Esophagus muscularis mucosa (tissue), 4 donors: ENCODE measurements around the gene OGDH. TPM values are rescaled to one million over a fixed set of nuclear protein-coding genes. Genes with fewer than 3 reads are reported as not detected.

Experiments
- DNase-seq: peaks from one replicate; pipeline ENCODE4 v3.0.0-alpha.2; 2017; ENCODE audit errors: extremely low spot score
- H3K27ac ChIP-seq, 4 donors: fragments of 200-600 bp; sonication (generic); replicated peaks in 1 of 4; 1 replicate in 3 of 4; 2 replicates in 1 of 4; pipeline ENCODE4 v1.5.1; 2016 to 2019; ENCODE audit warnings: mild to moderate bottlenecking in 1 of 4
- H3K27me3 ChIP-seq, 4 donors: fragments of 200-600 bp; sonication (generic); one replicate each; pipeline versions ENCODE4 v1.5.1 to v1.6.0; 2016 to 2019
- H3K36me3 ChIP-seq, 4 donors: fragments of 200-600 bp; sonication (generic); one replicate each; pipeline ENCODE4 v1.5.1; 2016 to 2019
- H3K4me1 ChIP-seq, 4 donors: fragments of 200-600 bp; sonication (generic); one replicate each; pipeline ENCODE4 v1.5.1; 2016 to 2019
- H3K4me3 ChIP-seq, 4 donors: fragments of 200-600 bp; sonication (generic); 1 replicate in 2 of 4; 2 replicates in 2 of 4; pipeline ENCODE4 v1.5.1; 2016 to 2019; ENCODE audit warnings: mild to moderate bottlenecking in 4 of 4, moderate library complexity in 1 of 4
- H3K9me3 ChIP-seq, 4 donors: fragments of 200-600 bp; sonication (generic); 1 replicate in 3 of 4; 2 replicates in 1 of 4; pipeline ENCODE4 v1.5.1; 2016 to 2019
- CTCF ChIP-seq, 3 experiments: fragments of 200-600 bp in 2 of 3; fragments of 450-650 bp in 1 of 3; sonication (generic) in 2 of 3; IDR thresholded peaks; one replicate each; pipeline ENCODE4 v1.5.1; 2017 to 2019; ENCODE audit warnings: antibody characterized with exemption in 3 of 3, mild to moderate bottlenecking in 2 of 3, moderate library complexity in 1 of 3
- EP300 ChIP-seq: sonication (generic); formaldehyde crosslinking; IDR thresholded peaks from one replicate; pipeline ENCODE4 v1.6.1; 2017; ENCODE audit warnings: antibody characterized with exemption
- POLR2A ChIP-seq: fragments of 450-650 bp; IDR thresholded peaks from one replicate; pipeline ENCODE4 v1.6.1; 2017; ENCODE audit warnings: antibody characterized with exemption, moderate library complexity, mild to moderate bottlenecking, low read depth
- POLR2AphosphoS5 ChIP-seq, 2 donors: sonication (generic); formaldehyde crosslinking; IDR thresholded peaks; one replicate each; pipeline ENCODE4 v1.6.1; 2017; ENCODE audit warnings: antibody characterized with exemption in 2 of 2
- WGBS: methylation state at CpG from one replicate; pipeline ENCODE4 v1.1.5; 2018; 5-methylcytosine and 5-hydroxymethylcytosine counted together
- intact Hi-C: fragments of 100-400 bp; cut with DNase I; formaldehyde crosslinking; loops from one replicate; pipeline ENCODE4 v1.15.1; 2023
- total RNA-seq, 4 donors: library from RNA; depleted of rRNA; stranded (reverse); fragments of >200 nt; gene quantifications; one replicate each; pipeline versions ENCODE4 v1.1.0 to v1.2.1, GENCODE V29; 2016

The OGDH gene
- total RNA-seq, 4 donors from 2014 or later: 135 to 184 (median 145) TPM

DNA sequence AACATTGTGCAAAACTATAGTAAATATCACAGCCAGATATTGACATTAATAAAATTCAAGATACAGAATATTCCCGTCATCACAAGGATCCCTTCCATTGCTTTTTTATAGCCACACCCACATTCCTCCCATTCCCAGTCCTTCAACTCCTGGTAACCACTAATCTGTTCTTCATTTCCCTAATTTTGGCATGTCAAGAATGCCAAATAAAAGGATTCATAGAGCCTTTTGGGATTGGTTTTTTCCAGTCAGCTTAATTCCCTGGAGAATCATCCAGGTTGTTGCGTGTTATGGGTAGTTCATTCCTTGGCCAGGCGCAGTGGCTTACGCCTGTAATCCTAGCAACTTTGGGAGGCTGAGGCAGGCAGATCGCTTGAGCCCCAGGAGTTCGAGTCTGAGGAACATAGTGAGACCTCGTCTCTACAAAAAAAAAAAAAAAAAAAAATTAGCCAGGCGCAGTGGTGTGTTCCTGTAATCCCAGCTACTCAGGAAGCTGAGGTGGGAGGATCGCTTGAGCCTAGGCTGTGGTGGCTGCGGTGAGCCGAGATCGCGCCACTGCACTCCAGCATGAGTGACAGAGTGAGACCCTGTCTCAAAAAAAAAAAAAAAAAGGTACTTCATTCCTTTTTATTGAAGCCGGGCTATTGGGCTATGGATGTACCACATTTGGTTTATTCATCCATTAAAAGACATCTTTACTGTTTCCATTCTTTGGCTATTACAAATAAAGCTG is 2.7 kb downstream of the OGDH start:
- WGBS: 81% methylated on average over 14 of the region's 14 CpGs
- Histone ChIP-seq H3K4me1 (peaks cover 27 to 62% (median 38%) of the 10 kb centered on the region in 4 donors), H3K4me3 (no peak overlapping the region), H3K27ac (peak overlapping the region in 2 of 4 donors; percentile 26 to 31), H3K27me3 (no peaks in the 10 kb centered on the region), H3K9me3 (no peaks in the 10 kb centered on the region), H3K36me3 (peaks cover 0 to 4% (median 0%) of the 10 kb centered on the region in 4 donors)
- no peak for DNase-seq
- no peak for TF ChIP-seq POLR2A
- intact Hi-C loops: no loop called here

DNA sequence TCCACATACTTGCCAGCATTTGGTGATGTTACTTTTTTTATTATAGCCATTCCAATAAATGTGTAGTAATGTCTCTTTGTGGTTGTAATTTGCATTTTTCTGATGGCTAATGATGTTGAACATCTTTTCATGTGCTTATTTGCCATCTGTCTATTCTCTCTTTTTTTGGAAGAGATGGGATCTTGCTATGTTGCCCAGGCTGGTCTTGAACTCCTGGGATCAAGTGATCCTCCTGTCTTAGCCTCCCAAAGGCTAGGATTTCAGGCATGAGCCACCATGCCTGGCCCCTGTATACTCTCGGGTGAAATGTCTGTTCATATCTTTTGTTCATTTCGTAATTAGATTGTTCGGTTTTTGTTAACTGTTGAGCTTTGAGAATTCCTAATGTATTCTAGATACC is 3.4 kb downstream of the OGDH start:
- WGBS: 88% methylated on average over 3 of the region's 3 CpGs
- Histone ChIP-seq H3K9me3 (no peaks in the 10 kb centered on the region), H3K36me3 (peaks cover 0 to 4% (median 0%) of the 10 kb centered on the region in 4 donors), H3K27ac (no peak overlapping the region), H3K4me3 (no peak overlapping the region), H3K4me1 (peaks cover 33 to 69% (median 41%) of the 10 kb centered on the region in 4 donors), H3K27me3 (no peaks in the 10 kb centered on the region)
- no peak for DNase-seq
- intact Hi-C loops: no loop called here
- TF ChIP-seq EP300 (no peak), CTCF (IDR thresholded peaks at IDR 0.05) (no peak), POLR2AphosphoS5 (IDR thresholded peaks at IDR 0.05) (no peak), POLR2A (no peak)

- TF ChIP-seq CTCF (IDR thresholded peaks at IDR 0.05) (no peak), EP300 (no peak), POLR2A (no peak), POLR2AphosphoS5 (IDR thresholded peaks at IDR 0.05) (no peak)
- no peaks in the 10 kb centered on the region for H3K9me3 ChIP-seq
- H3K4me3 ChIP-seq: no peak overlapping the region
- DNase-seq: no peak
- peaks cover 0 to 8% (median 0%) of the 10 kb centered on the region in 4 donors for H3K36me3 ChIP-seq
- H3K4me1 ChIP-seq: peaks cover 28 to 80% (median 39%) of the 10 kb centered on the region in 4 donors
- intact Hi-C loops: no loop called here
- 69% methylated on average over 2 of the region's 2 CpGs for WGBS
- H3K27me3 ChIP-seq: no peaks in the 10 kb centered on the region
- H3K27ac ChIP-seq: peak overlapping the region; percentile 4 to 39 (median 27)
These were observed 8.8 kb downstream of the OGDH start for GRCh38 chr7:44615149-44615611.

- intact Hi-C loops: no loop called here
- H3K27ac ChIP-seq: peak overlapping the region; percentile 4 to 39 (median 27)
- H3K27me3 ChIP-seq: no peaks in the 10 kb centered on the region
- 73% methylated on average over 5 of the region's 5 CpGs for WGBS
- TF ChIP-seq POLR2AphosphoS5 (IDR thresholded peaks at IDR 0.05) (no peak), POLR2A (no peak), CTCF (IDR thresholded peaks at IDR 0.05) (no peak), EP300 (no peak)
- H3K9me3 ChIP-seq: no peaks in the 10 kb centered on the region
- no peak overlapping the region for H3K4me3 ChIP-seq
- no peak for DNase-seq
- peaks cover 28 to 85% (median 45%) of the 10 kb centered on the region in 4 donors for H3K4me1 ChIP-seq
- peaks cover 0 to 8% (median 0%) of the 10 kb centered on the region in 4 donors for H3K36me3 ChIP-seq
These were observed 9.4 kb downstream of the OGDH start for GRCh38 chr7:44615793-44616192.

GRCh38 chr7:44616545-44616944 is 10.1 kb downstream of the OGDH start:
- intact Hi-C loops: no loop called here
- Histone ChIP-seq H3K9me3 (no peaks in the 10 kb centered on the region), H3K4me3 (no peak overlapping the region), H3K27ac (no peak overlapping the region), H3K4me1 (peaks cover 35 to 86% (median 52%) of the 10 kb centered on the region in 4 donors), H3K36me3 (peaks cover 0 to 8% (median 0%) of the 10 kb centered on the region in 4 donors), H3K27me3 (no peaks in the 10 kb centered on the region)
- TF ChIP-seq CTCF (IDR thresholded peaks at IDR 0.05) (no peak), POLR2A (no peak), EP300 (no peak), POLR2AphosphoS5 (IDR thresholded peaks at IDR 0.05) (no peak)
- 83% methylated on average over 12 of the region's 12 CpGs for WGBS
- DNase-seq: no peak
